Spleen (tissue), 7 donors: ENCODE data around the gene NBAS.

Experiments
- CTCF ChIP-seq, 11 experiments: fragments of 200-600 bp in 7 of 11; fragments of 450-650 bp in 4 of 11; sonication (generic) in 4 of 11; IDR thresholded peaks in 8 of 11; conservative IDR thresholded peaks in 3 of 11; 1 replicate in 7 of 11; 2 replicates in 4 of 11; pipeline versions ENCODE4 v1.4.0 to v1.8.0; 2016 to 2021; ENCODE audit warnings: antibody characterized with exemption in 11 of 11, inconsistent platforms in 4 of 11, mild to moderate bottlenecking in 1 of 11
- POLR2A ChIP-seq, 3 donors: fragments of 450-650 bp; IDR thresholded peaks; one replicate each; pipeline ENCODE4 v1.5.1; 2017; ENCODE audit warnings: antibody characterized with exemption in 3 of 3, mild to moderate bottlenecking in 1 of 3
- donor health status: DM: no; HTN: no; CAD: no; lungs with moderate emphysema.
- donor health status: DM: no; HTN: no; CAD: no.
- donor health status: DM: no; HTN: no; CAD: no.

- TF ChIP-seq POLR2A (IDR thresholded peaks at IDR 0.05), result no peak
- TF ChIP-seq CTCF (IDR thresholded peaks at IDR 0.05 in 8 of 11, conservative IDR thresholded peaks at IDR 0.05 in 3 of 11), result no peak
Observed at GRCh38 chr2:15560140-15560987, 770 bp downstream of the NBAS start.
